GM12891 (cell line): ENCODE data around the gene STAT1.
"Not testable (repeated sequence)": the region's sequence is repeated elsewhere in the genome, so short reads cannot be mapped to it uniquely, and the experiment has no call there.

Experiments used
- DNase-seq: peaks from one replicate; pipeline ENCODE4 v3.0.0; 2011; ENCODE audit warnings: low spot score; ENCODE audit not compliant: insufficient read length
- FAIRE-seq: peaks from 2 replicates; lab custom pipeline; 2011; peaks lifted over from hg19 to GRCh38; lab: Jason Lieb, UNC
- PAX5 ChIP-seq: IDR thresholded peaks from 2 replicates; pipeline ENCODE4 v1.6.1; 2011; ENCODE audit warnings: low read length, moderate library complexity, mild to moderate bottlenecking; ENCODE audit not compliant: insufficient read depth, severe bottlenecking
- POLR2A ChIP-seq: IDR thresholded peaks from 2 replicates; pipeline ENCODE4 v1.6.1; 2011; ENCODE audit warnings: low read depth, low read length, control low read depth
- POLR2AphosphoS5 ChIP-seq: IDR thresholded peaks from 2 replicates; pipeline ENCODE4 v1.6.1; 2011; ENCODE audit warnings: low read depth, low read length, control low read depth
- POU2F2 ChIP-seq: IDR thresholded peaks from 2 replicates; pipeline ENCODE4 v1.6.1; 2011; ENCODE audit warnings: low read depth, mild to moderate bottlenecking, control low read depth, low read length, moderate library complexity
- SPI1 ChIP-seq: IDR thresholded peaks from 2 replicates; pipeline ENCODE4 v1.6.1; 2011; ENCODE audit warnings: low read depth, low read length, control low read depth
- TAF1 ChIP-seq: IDR thresholded peaks from 2 replicates; pipeline ENCODE4 v1.6.1; 2011; ENCODE audit warnings: low read depth, low read length, control low read depth

STAT1 gene

DNA sequence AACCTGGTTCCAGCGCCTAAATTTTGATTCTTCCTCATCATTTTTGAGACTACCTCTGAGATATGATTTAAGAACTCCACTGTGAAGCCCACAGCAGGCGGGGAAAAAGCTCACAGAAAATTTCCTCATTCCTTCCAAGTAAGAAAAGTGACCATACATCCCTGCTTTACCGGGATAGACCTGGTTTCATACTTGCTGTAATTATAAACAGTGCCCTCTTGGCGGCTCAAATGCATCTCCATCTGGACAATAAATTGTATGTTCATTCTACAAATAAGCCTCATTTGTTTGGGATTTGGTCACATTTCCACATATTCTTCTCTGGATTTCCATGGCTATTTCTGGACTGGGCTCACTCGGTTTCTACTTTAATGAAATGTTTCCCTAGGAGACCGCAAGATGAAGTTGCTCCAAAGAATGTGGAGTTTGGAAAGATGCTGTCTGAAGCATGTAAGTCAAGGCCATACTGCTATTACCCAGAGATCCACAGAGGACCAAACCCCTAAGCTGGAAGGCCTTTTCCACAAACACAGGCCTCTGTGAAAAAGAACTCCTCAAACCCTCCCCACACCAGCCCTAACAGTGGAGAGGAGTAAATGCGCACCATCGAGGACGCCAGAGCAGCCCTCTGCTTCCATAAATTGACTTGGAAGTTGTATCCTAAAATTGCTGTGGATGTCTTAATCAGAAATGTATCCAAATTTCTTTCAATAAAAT is 13.9 kb downstream of the STAT1 start:
- DNase-seq (no peak), FAIRE-seq (no peak)
- TF ChIP-seq SPI1 (no peak), POLR2AphosphoS5 (peak; percentile 75), TAF1 (no peak), POLR2A (peak; percentile 48), PAX5 (no peak), POU2F2 (no peak)

DNA sequence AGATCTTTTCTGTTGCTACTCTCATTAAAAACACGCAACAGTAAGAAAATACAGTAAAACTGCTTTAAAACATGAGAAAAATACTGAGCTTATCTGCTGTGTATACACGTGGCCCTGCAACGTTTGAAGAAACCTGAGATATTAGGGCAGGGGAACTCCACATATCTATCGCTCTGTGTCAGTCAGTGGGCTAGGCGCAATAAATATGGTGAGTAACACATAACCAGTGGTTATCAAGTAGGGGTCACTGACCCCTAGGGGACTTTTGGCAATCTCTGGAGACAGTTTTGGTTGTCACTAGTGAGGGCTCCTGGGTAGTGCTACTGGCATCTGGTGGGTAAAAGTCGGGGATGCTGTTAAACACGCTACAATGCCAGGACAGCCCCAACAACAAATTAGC is 14.9 kb downstream of the STAT1 start:
- DNase-seq (no peak), FAIRE-seq (no peak)
- no peak for TF ChIP-seq SPI1
- peak; percentile 72; the same call in 1 of the 2 replicates for TF ChIP-seq POLR2AphosphoS5
- no peak for TF ChIP-seq TAF1

DNA sequence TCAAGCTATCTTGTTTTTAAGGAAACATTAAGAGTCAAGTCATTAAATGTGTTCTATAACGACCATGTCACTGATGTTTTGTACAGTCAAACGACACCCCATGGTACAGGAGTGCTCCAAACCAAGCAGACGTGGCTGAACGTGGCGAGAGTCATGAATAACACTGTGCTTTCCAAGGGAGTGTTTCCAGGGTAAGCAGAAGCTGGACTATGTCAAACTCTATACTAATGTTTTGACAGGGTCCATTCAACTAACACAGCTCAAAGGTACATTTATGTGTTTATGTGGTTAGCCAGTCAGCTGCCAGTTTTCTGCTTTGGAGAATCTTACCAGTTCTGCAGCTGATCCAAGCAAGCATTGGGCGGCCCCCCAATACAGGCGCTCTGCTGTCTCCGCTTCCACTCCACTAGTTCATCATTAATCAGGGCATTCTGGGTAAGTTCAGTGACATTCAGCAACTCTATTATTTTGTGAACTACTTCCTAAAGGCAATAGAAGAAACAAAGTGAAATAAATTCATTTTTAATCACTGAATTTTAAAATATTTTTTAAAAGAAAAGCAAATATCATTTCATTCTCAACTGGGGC is 16.4 kb downstream of the STAT1 start:
- no peak for FAIRE-seq
- TF ChIP-seq POU2F2, result no peak
- TF ChIP-seq POLR2A, result 0 out of 2 replicates have a peak, but pooled peaks have one; percentile 11
- DNase-seq, result no peak

DNA sequence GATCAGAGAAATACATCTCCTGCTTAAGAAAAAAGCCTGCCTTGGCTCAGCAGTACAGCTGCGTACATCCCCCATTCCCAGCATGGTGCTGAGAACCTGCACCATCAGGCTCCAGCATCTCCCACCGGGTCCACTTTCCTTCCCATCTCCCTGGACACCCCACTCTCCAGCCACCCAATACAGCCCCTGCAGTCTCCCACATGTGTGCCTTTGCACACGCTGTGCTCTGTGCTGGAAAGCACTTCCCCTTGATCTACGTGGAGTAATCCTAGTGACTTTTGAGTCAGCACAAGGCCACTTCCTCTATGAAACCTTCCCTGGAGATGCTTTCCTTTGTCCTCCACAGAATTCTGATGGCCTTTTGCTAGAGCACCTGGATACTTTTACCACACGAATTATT is 17.0 kb downstream of the STAT1 start:
- FAIRE-seq, result no peak
- no peak for DNase-seq
- TF ChIP-seq POLR2A (peak; percentile 73), SPI1 (peak; percentile 69), POLR2AphosphoS5 (peak; percentile 80), POU2F2 (no peak), PAX5 (no peak)

DNA sequence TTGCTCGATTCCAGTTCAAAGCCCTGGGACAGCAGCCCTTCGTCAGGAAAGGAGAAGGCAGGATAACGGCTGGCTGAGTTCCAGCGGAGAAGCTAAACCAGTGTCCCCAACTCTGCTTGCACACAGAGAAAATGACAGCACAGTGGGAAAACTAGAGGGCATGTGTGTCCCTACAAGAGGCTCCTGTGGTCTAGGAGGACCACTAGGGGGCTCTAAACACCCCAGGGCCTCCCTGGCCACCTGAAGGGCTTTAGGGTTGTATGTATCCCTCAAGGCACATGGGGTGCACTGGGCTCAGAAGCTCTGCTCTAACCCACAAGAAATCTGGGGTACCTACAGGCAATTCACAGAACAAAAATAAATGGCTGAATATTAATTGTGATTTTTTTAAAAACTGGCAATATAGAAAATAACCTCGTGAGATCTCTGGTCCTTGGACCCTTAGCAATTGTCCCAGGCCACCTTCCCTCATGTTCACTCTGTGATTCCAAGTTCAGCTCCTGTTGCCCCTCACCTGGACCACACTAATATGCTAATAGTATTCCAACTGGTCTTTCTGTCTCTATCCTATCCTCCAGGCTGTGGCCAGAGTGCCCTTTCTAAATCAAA is 17.5 kb downstream of the STAT1 start:
- FAIRE-seq (no peak), DNase-seq (peak; percentile 15)
- TF ChIP-seq POU2F2 (no peak), SPI1 (no peak), POLR2A (no peak), PAX5 (no peak)

DNA sequence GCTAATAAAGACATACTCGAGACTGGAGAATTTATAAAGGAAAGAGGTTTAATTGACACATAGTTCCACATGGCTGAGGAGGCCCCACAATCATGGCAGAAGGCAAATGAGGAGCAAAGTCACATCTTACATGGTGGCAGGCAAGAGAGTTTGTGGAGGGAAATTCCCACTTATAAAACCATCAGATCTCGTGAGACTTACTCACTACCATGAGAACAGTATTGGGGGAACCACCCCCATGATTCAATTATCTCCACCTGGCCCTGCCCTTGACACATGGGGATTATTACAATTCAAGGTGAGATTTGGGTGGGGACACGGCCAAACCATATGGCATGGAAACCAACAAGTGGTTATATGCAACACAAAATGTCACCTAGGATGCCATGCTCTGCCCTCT is 18.7 kb downstream of the STAT1 start:
- FAIRE-seq, result not testable (repeated sequence)

DNA sequence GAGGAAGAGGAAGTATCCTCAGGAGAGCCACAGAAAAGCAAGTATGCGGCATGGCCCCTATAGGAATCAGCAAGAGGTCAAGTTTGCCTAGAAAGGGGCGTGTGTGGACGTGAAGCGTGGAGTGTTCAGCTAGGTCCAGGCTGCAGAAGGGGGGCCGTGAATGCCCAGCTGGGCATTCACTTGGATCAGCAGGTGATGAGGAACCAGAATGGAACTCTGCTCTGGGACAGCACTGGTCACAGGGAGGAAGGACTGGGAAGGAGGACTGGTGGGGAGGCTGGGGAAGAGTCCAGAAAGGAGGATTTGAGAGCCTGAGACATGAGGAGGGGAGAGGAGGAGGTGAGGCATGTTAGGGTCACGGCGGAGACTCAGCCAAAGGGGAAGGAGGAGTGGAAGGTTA is 19.8 kb downstream of the STAT1 start:
- no peak for DNase-seq
- no peak for FAIRE-seq
- TF ChIP-seq PAX5, result no peak
- TF ChIP-seq TAF1, result no peak
- peak; percentile 14; the same call in 1 of the 2 replicates for TF ChIP-seq POLR2AphosphoS5
- 0 out of 2 replicates have a peak, but pooled peaks have one; percentile 19 for TF ChIP-seq POU2F2
- TF ChIP-seq SPI1, result no peak
- peak; percentile 72; the same call in 1 of the 2 replicates for TF ChIP-seq POLR2A

More for the DNA sequence above, 18.7 kb downstream of the STAT1 start:
- not testable (repeated sequence) for DNase-seq

DNA sequence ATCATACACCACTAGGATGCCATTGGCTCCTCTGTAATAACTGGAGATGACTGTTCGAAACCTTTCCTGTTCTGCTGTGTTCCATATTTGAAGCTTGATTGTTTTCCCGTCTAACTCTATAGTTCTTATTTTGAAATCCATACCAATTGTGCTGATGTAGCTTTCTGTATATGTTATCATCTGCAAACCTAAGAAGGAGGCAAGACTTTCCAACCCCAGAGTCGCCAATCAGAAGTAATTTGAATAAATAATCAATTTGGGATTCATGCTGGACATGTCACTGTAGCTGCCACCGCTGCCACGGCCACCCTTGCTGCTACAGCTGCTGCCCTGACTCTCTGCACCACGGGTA is 20.7 kb downstream of the STAT1 start:
- DNase-seq, result no peak
- FAIRE-seq, result no peak
- TF ChIP-seq PAX5, result no peak
- no peak for TF ChIP-seq SPI1
- no peak for TF ChIP-seq TAF1
- TF ChIP-seq POLR2A, result no peak
- no peak for TF ChIP-seq POU2F2
- no peak for TF ChIP-seq POLR2AphosphoS5

DNA sequence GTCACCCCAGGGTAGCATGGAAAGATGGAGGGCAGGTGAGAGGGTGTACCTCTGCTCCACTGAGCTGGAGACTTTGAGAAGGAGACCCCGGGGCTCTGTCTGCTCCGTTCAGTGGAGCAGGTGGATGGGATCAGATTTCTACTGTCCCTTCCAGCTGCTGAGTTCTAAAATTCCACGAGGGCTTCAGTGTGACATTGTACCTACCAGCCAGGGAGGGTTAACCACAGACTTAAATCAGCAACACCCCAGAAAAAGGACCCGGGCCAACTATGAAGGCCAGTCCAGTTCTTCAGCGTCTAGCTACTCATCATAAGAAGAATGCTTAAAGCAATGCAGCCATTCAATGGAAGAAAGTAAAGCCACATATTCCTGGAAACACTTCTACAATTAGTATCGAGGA is 23.8 kb downstream of the STAT1 start:
- no peak for FAIRE-seq
- no peak for DNase-seq
- TF ChIP-seq POLR2AphosphoS5 (no peak), POLR2A (peak; percentile 65)

DNA sequence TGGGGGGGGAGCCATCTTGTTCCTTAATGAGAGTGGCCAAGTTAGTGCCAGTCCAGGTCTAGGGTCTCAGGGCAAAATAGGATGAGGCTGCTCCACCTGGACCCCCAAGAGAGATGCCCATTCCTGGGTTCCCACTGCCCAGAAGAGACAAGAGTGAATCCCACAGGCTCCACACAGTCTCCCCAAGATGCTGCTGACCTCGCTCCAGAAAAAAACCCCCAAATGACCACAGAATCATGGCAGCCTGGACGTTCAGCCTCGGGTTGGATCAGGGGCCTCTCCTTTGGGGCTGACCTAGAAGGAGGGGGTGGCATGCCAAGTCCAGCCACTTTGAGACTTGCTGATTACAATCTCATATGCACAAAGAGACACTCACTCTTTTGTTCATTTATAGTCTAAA is 25.1 kb downstream of the STAT1 start:
- FAIRE-seq, result no peak
- no peak for TF ChIP-seq POU2F2
- TF ChIP-seq TAF1, result no peak
- TF ChIP-seq POLR2AphosphoS5, result no peak
- no peak for TF ChIP-seq SPI1
- no peak for TF ChIP-seq PAX5
- TF ChIP-seq POLR2A, result 0 out of 2 replicates have a peak, but pooled peaks have one; percentile 40
- DNase-seq, result no peak

DNA sequence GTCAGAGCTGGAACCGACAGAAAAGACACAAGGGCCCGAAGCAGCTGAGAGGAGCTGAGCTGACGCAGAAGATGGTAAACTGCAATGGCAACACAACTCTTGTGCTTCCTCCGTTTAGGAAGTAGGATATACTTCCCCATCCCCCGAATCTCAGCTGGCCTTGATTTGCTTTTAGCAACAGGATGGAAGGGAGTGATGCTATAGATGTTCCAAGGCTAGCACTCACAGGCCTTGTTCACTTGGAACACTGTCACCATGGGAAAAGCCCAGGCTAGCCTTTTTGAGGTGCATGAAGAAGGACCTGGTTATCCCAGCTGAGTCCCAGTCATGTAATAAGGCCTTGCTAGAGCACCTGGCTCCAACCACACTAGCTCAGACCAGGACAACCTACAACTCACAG is 26.0 kb downstream of the STAT1 start:
- no peak for FAIRE-seq
- TF ChIP-seq POLR2AphosphoS5, result peak; percentile 81; the same call in 1 of the 2 replicates
- TF ChIP-seq POLR2A, result peak; percentile 61; the same call in 1 of the 2 replicates
- TF ChIP-seq POU2F2, result no peak
- no peak for DNase-seq
